ENCODE results near the gene CUX1. TPM values are rescaled to one million over a fixed set of nuclear protein-coding genes. Genes with fewer than 3 reads are reported as not detected.
"Not testable (repeated sequence)": the region's sequence is repeated elsewhere in the genome, so short reads cannot be mapped to it uniquely, and the experiment has no call there.

The CUX1 gene
- total RNA-seq, 8 experiments from 2014 or later, result 9.2 to 52.7 (median 24.2) TPM

- no peak for ATAC-seq (replicated peaks in 6 of 8)
- in situ Hi-C loops (cut with MboI; ENCODE audit: low pct_unique_long_range_greater_than_20kb in 2 of 9, low sequenced_read_pairs in 9 of 9, unreplicated experiment in 9 of 9), result no loop called here
- no peak overlapping the region for H3K4me3 ChIP-seq
- WGBS, 10 experiments, result 90 to 100% (median 100%) methylated on average over 1 to 14 of the region's 24 CpGs; no CpG with 5 or more reads in 3 of the 10 experiments
- no peaks in the 10 kb centered on the region for H3K4me1 ChIP-seq (replicated peaks in 1 of 2)
- H3K27ac ChIP-seq, result no peak overlapping the region
Observed at GRCh38 chr7:101919363-101920115, 102.1 kb downstream of the CUX1 start.

- WGBS, 10 experiments, result 60 to 100% (median 93%) methylated on average over 1 to 7 of the region's 11 CpGs
- H3K27ac ChIP-seq, result no peak overlapping the region
- H3K4me3 ChIP-seq, result no peak overlapping the region
- in situ Hi-C loops (cut with MboI; ENCODE audit: low pct_unique_long_range_greater_than_20kb in 2 of 9, low sequenced_read_pairs in 9 of 9, unreplicated experiment in 9 of 9), result no loop called here
- no peaks in the 10 kb centered on the region for H3K4me1 ChIP-seq (replicated peaks in 1 of 2)
- ATAC-seq (replicated peaks in 6 of 8), result no peak
Observed at GRCh38 chr7:101921061-101921460, 103.6 kb downstream of the CUX1 start.

GRCh38 chr7:101921546-101922489 lies 104.4 kb downstream of the CUX1 start:
- in situ Hi-C loops (cut with MboI; ENCODE audit: low pct_unique_long_range_greater_than_20kb in 2 of 9, low sequenced_read_pairs in 9 of 9, unreplicated experiment in 9 of 9); H3K4me3 ChIP-seq; ATAC-seq (replicated peaks in 6 of 8); H3K27ac ChIP-seq; H3K4me1 ChIP-seq (replicated peaks in 1 of 2): not testable (repeated sequence)
- 80 to 100% (median 97%) methylated on average over 1 to 11 of the region's 14 CpGs; no CpG with 5 or more reads in 1 of the 10 experiments for WGBS, 10 experiments

GRCh38 chr7:101922631-101923601 lies 105.5 kb downstream of the CUX1 start:
- in situ Hi-C loops (cut with MboI; ENCODE audit: low pct_unique_long_range_greater_than_20kb in 2 of 9, low sequenced_read_pairs in 9 of 9, unreplicated experiment in 9 of 9), result no loop called here
- H3K27ac ChIP-seq, result no peak overlapping the region
- H3K4me3 ChIP-seq, result no peak overlapping the region
- ATAC-seq (replicated peaks in 6 of 8), result no peak
- H3K4me1 ChIP-seq (replicated peaks in 1 of 2), result no peaks in the 10 kb centered on the region
- WGBS, 10 experiments, result 60 to 100% (median 92%) methylated on average over 1 to 12 of the region's 24 CpGs; no CpG with 5 or more reads in 2 of the 10 experiments

- WGBS, 10 experiments, result 85 to 100% (median 98%) methylated on average over 3 to 8 of the region's 11 CpGs; no CpG with 5 or more reads in 5 of the 10 experiments
Observed at GRCh38 chr7:101923602-101923985, 106.2 kb downstream of the CUX1 start.

GRCh38 chr7:101924171-101924570 lies 106.7 kb downstream of the CUX1 start:
- peak in 4 of 8 experiments; percentile 37 to 65 (median 57) for ATAC-seq (replicated peaks in 6 of 8)
- in situ Hi-C loops (cut with MboI; ENCODE audit: low pct_unique_long_range_greater_than_20kb in 2 of 9, low sequenced_read_pairs in 9 of 9, unreplicated experiment in 9 of 9), result no loop called here
- WGBS, 10 experiments, result 29 to 88% (median 65%) methylated on average over 1 to 5 of the region's 9 CpGs; no CpG with 5 or more reads in 4 of the 10 experiments

More at GRCh38 chr7:101923602-101923985, 106.2 kb downstream of the CUX1 start:
- in situ Hi-C loops (cut with MboI; ENCODE audit: low pct_unique_long_range_greater_than_20kb in 2 of 9, low sequenced_read_pairs in 9 of 9, unreplicated experiment in 9 of 9), result no loop called here
- Histone ChIP-seq H3K27ac (no peak overlapping the region), H3K4me3 (no peak overlapping the region), H3K4me1 (replicated peaks in 1 of 2) (no peaks in the 10 kb centered on the region)
- ATAC-seq (replicated peaks in 6 of 8), result no peak

GRCh38 chr7:101926265-101926664 lies 108.8 kb downstream of the CUX1 start:
- Histone ChIP-seq H3K4me3 (no peak overlapping the region), H3K27ac (no peak overlapping the region), H3K4me1 (replicated peaks in 1 of 2) (peaks cover under 1 to 14% of the 10 kb centered on the region in 2 donors)
- in situ Hi-C loops (cut with MboI; ENCODE audit: low pct_unique_long_range_greater_than_20kb in 2 of 9, low sequenced_read_pairs in 9 of 9, unreplicated experiment in 9 of 9), result no loop called here
- no peak for ATAC-seq (replicated peaks in 6 of 8)
- WGBS, 10 experiments, result 74 to 100% (median 100%) methylated on average over 1 to 3 of the region's 3 CpGs; no CpG with 5 or more reads in 5 of the 10 experiments

More at GRCh38 chr7:101924171-101924570, 106.7 kb downstream of the CUX1 start:
- H3K4me1 ChIP-seq (replicated peaks in 1 of 2), result peaks cover 0 to 2% of the 10 kb centered on the region in 2 donors
- H3K4me3 ChIP-seq, result no peak overlapping the region
- H3K27ac ChIP-seq, result no peak overlapping the region

- H3K27ac ChIP-seq, result no peak overlapping the region
- peaks cover 9 to 23% of the 10 kb centered on the region in 2 donors for H3K4me1 ChIP-seq (replicated peaks in 1 of 2)
- 71 to 100% (median 100%) methylated on average over 1 to 5 of the region's 6 CpGs; no CpG with 5 or more reads in 4 of the 10 experiments for WGBS, 10 experiments
- no peak overlapping the region for H3K4me3 ChIP-seq
- no peak for ATAC-seq (replicated peaks in 6 of 8)
- in situ Hi-C loops (cut with MboI; ENCODE audit: low pct_unique_long_range_greater_than_20kb in 2 of 9, low sequenced_read_pairs in 9 of 9, unreplicated experiment in 9 of 9), result no loop called here
Observed at GRCh38 chr7:101927389-101927788, 110.0 kb downstream of the CUX1 start.

- in situ Hi-C loops (cut with MboI; ENCODE audit: low pct_unique_long_range_greater_than_20kb in 2 of 9, low sequenced_read_pairs in 9 of 9, unreplicated experiment in 9 of 9), result no loop called here
Observed at GRCh38 chr7:101927802-101928201, 110.4 kb downstream of the CUX1 start.

GRCh38 chr7:101929256-101929655 lies 111.8 kb downstream of the CUX1 start:
- no peak overlapping the region for H3K27ac ChIP-seq
- WGBS, 10 experiments, result 73 to 100% (median 86%) methylated on average over 1 to 4 of the region's 4 CpGs
- no peak overlapping the region for H3K4me3 ChIP-seq
- in situ Hi-C loops (cut with MboI; ENCODE audit: low pct_unique_long_range_greater_than_20kb in 2 of 9, low sequenced_read_pairs in 9 of 9, unreplicated experiment in 9 of 9), result no loop called here
- no peak for ATAC-seq (replicated peaks in 6 of 8)
- H3K4me1 ChIP-seq (replicated peaks in 1 of 2), result peaks cover 13 to 41% of the 10 kb centered on the region in 2 donors

More at GRCh38 chr7:101927802-101928201, 110.4 kb downstream of the CUX1 start:
- Histone ChIP-seq H3K4me1 (replicated peaks in 1 of 2) (peaks cover 9 to 27% of the 10 kb centered on the region in 2 donors), H3K4me3 (no peak overlapping the region), H3K27ac (no peak overlapping the region)
- WGBS, 10 experiments, result 65 to 89% (median 78%) methylated on average over 3 to 8 of the region's 16 CpGs; no CpG with 5 or more reads in 4 of the 10 experiments
- ATAC-seq (replicated peaks in 6 of 8), result no peak

- 92 to 100% (median 100%) methylated on average over 1 to 5 of the region's 6 CpGs; no CpG with 5 or more reads in 3 of the 10 experiments for WGBS, 10 experiments
- H3K4me3 ChIP-seq; in situ Hi-C loops (cut with MboI; ENCODE audit: low pct_unique_long_range_greater_than_20kb in 2 of 9, low sequenced_read_pairs in 9 of 9, unreplicated experiment in 9 of 9); H3K27ac ChIP-seq; ATAC-seq (replicated peaks in 6 of 8): not testable (repeated sequence)
- H3K4me1 ChIP-seq (replicated peaks in 1 of 2), result peaks cover 19 to 48% of the 10 kb centered on the region in 2 donors
Observed at GRCh38 chr7:101929911-101930310, 112.5 kb downstream of the CUX1 start.

GRCh38 chr7:101932083-101932482 lies 114.7 kb downstream of the CUX1 start:
- 0 to 97% (median 55%) methylated on average over 1 to 13 of the region's 14 CpGs for WGBS, 10 experiments
- ATAC-seq (replicated peaks in 6 of 8), result peak in 5 of 8 experiments; percentile 82 to 92 (median 86)
- in situ Hi-C loops (cut with MboI; ENCODE audit: low pct_unique_long_range_greater_than_20kb in 2 of 9, low sequenced_read_pairs in 9 of 9, unreplicated experiment in 9 of 9), result no loop called here
- Histone ChIP-seq H3K27ac (no peak overlapping the region), H3K4me1 (replicated peaks in 1 of 2) (peaks cover 29 to 60% of the 10 kb centered on the region in 2 donors), H3K4me3 (no peak overlapping the region)

Data from motor neuron (in vitro differentiated cells).